Ureter (tissue), 1 donor: Measurements from ENCODE around the gene MTG2. TPM values are rescaled to one million over a fixed set of nuclear protein-coding genes. Genes with fewer than 3 reads are reported as not detected.

Experiments used
- DNase-seq: peaks from one replicate; pipeline ENCODE4 v3.0.0-alpha.2; 2020; ENCODE audit warnings: low spot score
- total RNA-seq: library from RNA; stranded (reverse); gene quantifications from one replicate; pipeline ENCODE4 v1.2.4, GENCODE V29; 2023
- donor health status: DM: yes; HTN: yes; CAD: no.

The MTG2 gene
- total RNA-seq = 35.5 TPM

GRCh38 chr20:62182469-62183425 lies at the start of gene MTG2:
TSS of gene MTG2 (plus strand) at chr20:62183028. CDS start at chr20:62193421, 10,393 bp downstream.
- DNase-seq = peak; percentile 96

GRCh38 chr20:62133051-62133845 lies 49.6 kb upstream of the MTG2 start:
- no peak for DNase-seq

GRCh38 chr20:62133864-62134263 lies 49.0 kb upstream of the MTG2 start:
- no peak for DNase-seq

GRCh38 chr20:62134735-62135231 lies 48.0 kb upstream of the MTG2 start:
- DNase-seq = no peak

- no peak for DNase-seq
These were observed 47.1 kb upstream of the MTG2 start for GRCh38 chr20:62135573-62136266.

GRCh38 chr20:62136283-62137091 lies 46.3 kb upstream of the MTG2 start:
- no peak for DNase-seq

- DNase-seq = no peak
These were observed 45.8 kb upstream of the MTG2 start for GRCh38 chr20:62137092-62137384.

- no peak for DNase-seq
These were observed 45.2 kb upstream of the MTG2 start for GRCh38 chr20:62137478-62138203.

- no peak for DNase-seq
These were observed 44.7 kb upstream of the MTG2 start for GRCh38 chr20:62138204-62138543.

GRCh38 chr20:62138912-62139311 lies 43.9 kb upstream of the MTG2 start:
- no peak for DNase-seq

- no peak for DNase-seq
These were observed 43.2 kb upstream of the MTG2 start for GRCh38 chr20:62139636-62140035.

GRCh38 chr20:62141043-62141396 lies 41.8 kb upstream of the MTG2 start:
- no peak for DNase-seq

GRCh38 chr20:62141397-62142251 lies 41.2 kb upstream of the MTG2 start:
- DNase-seq = no peak

GRCh38 chr20:62142252-62143080 lies 40.4 kb upstream of the MTG2 start:
- no peak for DNase-seq

GRCh38 chr20:62143081-62143956 lies 39.5 kb upstream of the MTG2 start, which contains the start of the genes PSMA7 and SS18L1:
TSS of gene PSMA7 (minus strand) at chr20:62143394. CDS start at chr20:62143303, 91 bp downstream.
TSS of gene SS18L1 (plus strand) at chr20:62143769. CDS start at chr20:62143821, 52 bp downstream.
- DNase-seq = peak; percentile 88

- DNase-seq = peak; percentile 61
These were observed 38.6 kb upstream of the MTG2 start for GRCh38 chr20:62143957-62144825.

GRCh38 chr20:62145688-62146018 lies 37.2 kb upstream of the MTG2 start:
- DNase-seq = no peak
